Vagina (tissue), 2 donors: ENCODE results near the gene SNX13.

Source experiments
- CTCF ChIP-seq, 3 experiments: fragments of 450-650 bp in 2 of 3; fragments of 200-600 bp in 1 of 3; sonication (generic) in 1 of 3; IDR thresholded peaks; one replicate each; pipeline ENCODE4 v1.5.1; 2017 to 2019; ENCODE audit warnings: antibody characterized with exemption in 3 of 3, mild to moderate bottlenecking in 2 of 3, moderate library complexity in 2 of 3
- POLR2A ChIP-seq, 2 donors: fragments of 450-650 bp; IDR thresholded peaks; one replicate each; pipeline ENCODE4 v1.6.1; 2017; ENCODE audit warnings: antibody characterized with exemption in 2 of 2, mild to moderate bottlenecking in 2 of 2, moderate library complexity in 2 of 2
- POLR2AphosphoS5 ChIP-seq, 2 donors: sonication (generic); formaldehyde crosslinking; IDR thresholded peaks; one replicate each; pipeline ENCODE4 v1.9.0; 2017; ENCODE audit warnings: antibody characterized with exemption in 2 of 2, mild to moderate bottlenecking in 2 of 2, low read depth in 1 of 2; ENCODE audit not compliant: insufficient read depth in 1 of 2

DNA sequence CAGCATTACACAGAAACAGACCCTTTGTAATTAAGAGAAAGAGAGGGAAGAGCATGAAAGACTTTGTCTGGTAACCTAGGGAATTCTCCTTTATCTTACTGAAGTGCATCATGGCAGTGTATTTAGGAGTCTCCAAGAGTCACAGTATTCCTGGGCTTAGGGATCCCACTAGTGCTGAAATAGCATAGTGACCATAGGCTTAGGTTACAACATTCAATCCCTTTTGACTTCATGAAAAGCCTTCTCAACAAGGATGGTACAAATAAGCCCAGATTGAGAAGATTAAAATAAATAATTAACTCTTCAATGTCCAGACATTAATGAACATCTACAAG is 76.5 kb downstream of the SNX13 start:
- TF ChIP-seq CTCF (IDR thresholded peaks at IDR 0.05), result no peak
- TF ChIP-seq POLR2A (IDR thresholded peaks at IDR 0.05), result no peak
- no peak for TF ChIP-seq POLR2AphosphoS5 (IDR thresholded peaks at IDR 0.05; ENCODE audit: insufficient read depth in 1 of 2, low read depth in 1 of 2)
